Occipital lobe (tissue), 2 donors: ENCODE results near the gene COTL1. TPM values are rescaled to one million over a fixed set of nuclear protein-coding genes. Genes with fewer than 3 reads are reported as not detected.

Source experiments
- DNase-seq: peaks from one replicate; lab custom pipeline; 2025; lab: John Stamatoyannopoulos, UW
- total RNA-seq: library from RNA; depleted of rRNA; stranded (reverse); fragments of >200 nt; gene quantifications from one replicate; pipeline ENCODE4 v1.2.3, GENCODE V29; 2014

The COTL1 gene
- total RNA-seq, result 89.7 TPM

- DNase-seq, result peak; percentile 95
Observed at GRCh38 chr16:84617791-84618580, at the start of gene COTL1. Gene COTL1 (minus strand): TSS chr16:84618078. CDS start chr16:84617914, 164 bp downstream.

GRCh38 chr16:84665843-84666242, 48.0 kb upstream of the COTL1 start:
- no peak for DNase-seq

- no peak for DNase-seq
Observed at GRCh38 chr16:84665359-84665758, 47.5 kb upstream of the COTL1 start.

- no peak for DNase-seq
Observed at GRCh38 chr16:84663433-84664101, 45.7 kb upstream of the COTL1 start.

GRCh38 chr16:84662471-84662870, 44.6 kb upstream of the COTL1 start:
- no peak for DNase-seq

- DNase-seq, result no peak
Observed at GRCh38 chr16:84661418-84662060, 43.7 kb upstream of the COTL1 start.

- no peak for DNase-seq
Observed at GRCh38 chr16:84660973-84661372, 43.1 kb upstream of the COTL1 start.

GRCh38 chr16:84659656-84660300, 41.9 kb upstream of the COTL1 start:
- DNase-seq, result no peak

GRCh38 chr16:84658690-84659089, 40.8 kb upstream of the COTL1 start:
- no peak for DNase-seq

GRCh38 chr16:84657229-84657837, 39.5 kb upstream of the COTL1 start:
- DNase-seq, result no peak

- DNase-seq, result no peak
Observed at GRCh38 chr16:84656649-84657048, 38.8 kb upstream of the COTL1 start.

- DNase-seq, result no peak
Observed at GRCh38 chr16:84654998-84655397, 37.1 kb upstream of the COTL1 start.

- DNase-seq, result no peak
Observed at GRCh38 chr16:84654238-84654637, 36.4 kb upstream of the COTL1 start.

- DNase-seq, result no peak
Observed at GRCh38 chr16:84652566-84652965, 34.7 kb upstream of the COTL1 start.

GRCh38 chr16:84650062-84650991, 32.4 kb upstream of the COTL1 start:
- no peak for DNase-seq

GRCh38 chr16:84649511-84649861, 31.6 kb upstream of the COTL1 start:
- no peak for DNase-seq

- DNase-seq, result no peak
Observed at GRCh38 chr16:84648595-84649510, 31.0 kb upstream of the COTL1 start.

GRCh38 chr16:84647828-84648594, 30.1 kb upstream of the COTL1 start, which contains the start of gene KLHL36:
Gene KLHL36 (plus strand): TSS chr16:84648511. CDS start chr16:84650868, 2,357 bp downstream.
- peak; percentile 45 for DNase-seq
